Spleen (tissue), 11 donors: ENCODE results near the gene OR11H6. TPM values are rescaled to one million over a fixed set of nuclear protein-coding genes. Genes with fewer than 3 reads are reported as not detected.
"Not testable (repeated sequence)": the region's sequence is repeated elsewhere in the genome, so short reads cannot be mapped to it uniquely, and the experiment has no call there.

Source experiments
- DNase-seq: peaks from one replicate; pipeline ENCODE4 v3.0.0-alpha.2; 2020
- H3K27ac ChIP-seq, 8 donors: fragments of 200-600 bp; sonication (generic) in 7 of 8; 1 replicate in 4 of 8; 2 replicates in 4 of 8; pipeline versions ENCODE4 v1.5.0 to v1.8.0; 2016 to 2021; ENCODE audit warnings: inconsistent platforms in 4 of 8, mild to moderate bottlenecking in 4 of 8, moderate library complexity in 1 of 8
- H3K27me3 ChIP-seq, 7 donors: fragments of 200-600 bp; sonication (generic) in 6 of 7; replicated peaks in 1 of 7; 1 replicate in 4 of 7; 2 replicates in 3 of 7; pipeline versions ENCODE4 v1.5.0 to v1.8.0; 2016 to 2021; ENCODE audit warnings: inconsistent platforms in 3 of 7, mild to moderate bottlenecking in 1 of 7
- H3K36me3 ChIP-seq, 6 donors: fragments of 200-600 bp; sonication (generic) in 5 of 6; 1 replicate in 4 of 6; 2 replicates in 2 of 6; pipeline versions ENCODE4 v1.5.0 to v1.8.0; 2016 to 2021; ENCODE audit warnings: inconsistent platforms in 2 of 6
- H3K4me1 ChIP-seq, 6 donors: fragments of 200-600 bp; sonication (generic) in 5 of 6; 1 replicate in 3 of 6; 2 replicates in 3 of 6; pipeline versions ENCODE4 v1.5.0 to v1.8.0; 2016 to 2021; ENCODE audit warnings: inconsistent platforms in 3 of 6
- H3K4me3 ChIP-seq, 8 donors: fragments of 200-600 bp; sonication (generic) in 7 of 8; 1 replicate in 4 of 8; 2 replicates in 4 of 8; pipeline versions ENCODE4 v1.5.0 to v1.8.0; 2016 to 2021; ENCODE audit warnings: inconsistent platforms in 4 of 8, mild to moderate bottlenecking in 4 of 8, moderate library complexity in 2 of 8
- H3K9me3 ChIP-seq, 8 donors: fragments of 200-600 bp; sonication (generic) in 7 of 8; 1 replicate in 4 of 8; 2 replicates in 4 of 8; pipeline versions ENCODE4 v1.5.0 to v1.8.0; 2016 to 2021; ENCODE audit warnings: inconsistent platforms in 4 of 8
- CTCF ChIP-seq, 11 experiments: fragments of 200-600 bp in 7 of 11; fragments of 450-650 bp in 4 of 11; sonication (generic) in 4 of 11; IDR thresholded peaks in 8 of 11; conservative IDR thresholded peaks in 3 of 11; 1 replicate in 7 of 11; 2 replicates in 4 of 11; pipeline versions ENCODE4 v1.4.0 to v1.8.0; 2016 to 2021; ENCODE audit warnings: antibody characterized with exemption in 11 of 11, inconsistent platforms in 4 of 11, mild to moderate bottlenecking in 1 of 11
- POLR2A ChIP-seq, 3 donors: fragments of 450-650 bp; IDR thresholded peaks; one replicate each; pipeline ENCODE4 v1.5.1; 2017; ENCODE audit warnings: antibody characterized with exemption in 3 of 3, mild to moderate bottlenecking in 1 of 3
- POLR2AphosphoS5 ChIP-seq, 3 donors: sonication (generic); formaldehyde crosslinking; IDR thresholded peaks; one replicate each; pipeline ENCODE4 v1.5.1; 2017; ENCODE audit warnings: antibody characterized with exemption in 3 of 3
- WGBS, 5 donors: extraction: QIAGEN DNeasy Blood & Tissue Kit in 3 of 5; methylation state at CpG; one replicate each; pipeline versions ENCODE4 v1.1.5 to v1.1.7; 2013 to 2018; 5-methylcytosine and 5-hydroxymethylcytosine counted together
- intact Hi-C: fragments of 100-400 bp; cut with DNase I; formaldehyde crosslinking; loops from one replicate; pipeline ENCODE4 v1.15.0; 2023; ENCODE audit warnings: low total_unique reads
- polyA plus RNA-seq, 3 donors: library from polyadenylated mRNA; stranded (reverse); fragments of 200-250 nt; gene quantifications; one replicate each; pipeline ENCODE4 v1.2.1, GENCODE V29; 2013
- total RNA-seq, 7 donors: library from RNA; depleted of rRNA in 3 of 7; stranded (reverse); fragments of >200 nt in 3 of 7; fragmentation: NEBNext Ultra II Directional in 4 of 7; extraction: Animal tissue kit (Norgen Biotek cat#: 25700) in 4 of 7; gene quantifications; one replicate each; pipeline versions ENCODE4 v1.1.0 to v1.2.1, GENCODE V29; 2016 to 2021
- donor health status: healthy with polysubstance abuse.
- donor health status: DM: no; HTN: no; CAD: no; lungs with moderate emphysema.
- donor health status: DM: no; HTN: no; CAD: no.
- donor health status: Bipolar disorder and iron deficiency.
- donor health status: healthy.
- donor health status: DM: no; HTN: no; CAD: no.
- donor health status: DM: yes; HTN: yes; CAD: no.

OR11H6 gene
- total and polyA plus RNA-seq, 10 donors, result not detected

- Histone ChIP-seq H3K4me3 (no peak overlapping the region), H3K27ac (no peak overlapping the region), H3K27me3 (peaks cover 0 to 2% (median 0%) of the 10 kb centered on the region in 7 donors), H3K9me3 (no peaks in the 10 kb centered on the region), H3K4me1 (no peaks in the 10 kb centered on the region), H3K36me3 (no peaks in the 10 kb centered on the region)
- no peak for TF ChIP-seq POLR2A (IDR thresholded peaks at IDR 0.05)
- TF ChIP-seq CTCF (IDR thresholded peaks at IDR 0.05 in 8 of 11, conservative IDR thresholded peaks at IDR 0.05 in 3 of 11), result no peak
- no peak for TF ChIP-seq POLR2AphosphoS5 (IDR thresholded peaks at IDR 0.05)
- 37 to 52% (median 43%) methylated on average over 3 of the region's 3 CpGs for WGBS, 5 donors
- intact Hi-C loops, result no loop called here
- DNase-seq, result no peak
Observed at GRCh38 chr14:20204721-20205120, 18.8 kb upstream of the OR11H6 start.

- no peak for DNase-seq
- 65 to 98% (median 90%) methylated on average over 2 of the region's 2 CpGs for WGBS, 5 donors
Observed at GRCh38 chr14:20209595-20209994, 13.9 kb upstream of the OR11H6 start.

GRCh38 chr14:20212406-20212805 lies 11.1 kb upstream of the OR11H6 start:
- peaks cover 0 to 11% (median 0%) of the 10 kb centered on the region in 8 donors for H3K9me3 ChIP-seq
- H3K4me1 ChIP-seq, H3K27ac ChIP-seq, H3K36me3 ChIP-seq, H3K4me3 ChIP-seq, DNase-seq, intact Hi-C loops, H3K27me3 ChIP-seq: not testable (repeated sequence)
- 85 to 94% (median 91%) methylated on average over 5 to 24 of the region's 28 CpGs; no CpG with 5 or more reads in 1 of the 5 donors for WGBS, 5 donors

More at GRCh38 chr14:20209595-20209994, 13.9 kb upstream of the OR11H6 start:
- TF ChIP-seq POLR2AphosphoS5 (IDR thresholded peaks at IDR 0.05), result no peak
- no peak for TF ChIP-seq CTCF (IDR thresholded peaks at IDR 0.05 in 8 of 11, conservative IDR thresholded peaks at IDR 0.05 in 3 of 11)
- no peak for TF ChIP-seq POLR2A (IDR thresholded peaks at IDR 0.05)
- intact Hi-C loops, result no loop called here
- no peak overlapping the region for H3K4me3 ChIP-seq
- no peak overlapping the region for H3K27ac ChIP-seq
- peaks cover 0 to 5% (median 0%) of the 10 kb centered on the region in 8 donors for H3K9me3 ChIP-seq
- H3K4me1 ChIP-seq, result no peaks in the 10 kb centered on the region
- no peaks in the 10 kb centered on the region for H3K27me3 ChIP-seq
- no peaks in the 10 kb centered on the region for H3K36me3 ChIP-seq

GRCh38 chr14:20215196-20215595 lies 8.3 kb upstream of the OR11H6 start:
- peaks cover 0 to 11% (median 0%) of the 10 kb centered on the region in 8 donors for H3K9me3 ChIP-seq
- H3K4me1 ChIP-seq, result no peaks in the 10 kb centered on the region
- intact Hi-C loops, result no loop called here
- no peak overlapping the region for H3K4me3 ChIP-seq
- no peak for DNase-seq
- H3K27me3 ChIP-seq, result no peaks in the 10 kb centered on the region
- 66 to 88% (median 83%) methylated on average over 2 of the region's 2 CpGs for WGBS, 5 donors
- no peak for TF ChIP-seq POLR2AphosphoS5 (IDR thresholded peaks at IDR 0.05)
- no peak for TF ChIP-seq POLR2A (IDR thresholded peaks at IDR 0.05)
- no peak for TF ChIP-seq CTCF (IDR thresholded peaks at IDR 0.05 in 8 of 11, conservative IDR thresholded peaks at IDR 0.05 in 3 of 11)
- H3K27ac ChIP-seq, result no peak overlapping the region
- no peaks in the 10 kb centered on the region for H3K36me3 ChIP-seq

- intact Hi-C loops, result no loop called here
- Histone ChIP-seq H3K4me1 (no peaks in the 10 kb centered on the region), H3K9me3 (peaks cover 0 to 11% (median 0%) of the 10 kb centered on the region in 8 donors), H3K36me3 (no peaks in the 10 kb centered on the region), H3K27ac (no peak overlapping the region), H3K4me3 (no peak overlapping the region), H3K27me3 (no peaks in the 10 kb centered on the region)
- TF ChIP-seq CTCF (IDR thresholded peaks at IDR 0.05 in 8 of 11, conservative IDR thresholded peaks at IDR 0.05 in 3 of 11) (no peak), POLR2AphosphoS5 (IDR thresholded peaks at IDR 0.05) (no peak), POLR2A (IDR thresholded peaks at IDR 0.05) (no peak)
- DNase-seq, result no peak
- 40 to 49% (median 42%) methylated on average over 4 of the region's 4 CpGs for WGBS, 5 donors
Observed at GRCh38 chr14:20219033-20219432, 4.5 kb upstream of the OR11H6 start.
